ENCODE measurements around the gene ATP6V0B. TPM values are rescaled to one million over a fixed set of nuclear protein-coding genes. Genes with fewer than 3 reads are reported as not detected.

Gene ATP6V0B
- total and polyA plus RNA-seq, 2 of the 8 experiments (the other 6 are each of a cell fraction or from before 2014, with no cell fraction given): 105 to 308 TPM

- Histone ChIP-seq H2BK120ac (replicated peaks; ENCODE audit: low read depth, low read length) (no peak overlapping the region), H3K23me2 (ENCODE audit: low read depth, low read length) (peaks cover 4% of the 10 kb centered on the region; the same call in 1 of the 2 replicates), H2BK12ac (ENCODE audit: low read depth, low read length) (no peak overlapping the region), H3K9ac (replicated peaks in 1 of 4; ENCODE audit: extremely low read depth in 1 of 4, low read depth in 3 of 4, low read length in 3 of 4) (no peak overlapping the region), H3K79me1 (ENCODE audit: low read depth, low read length) (peaks cover 5% of the 10 kb centered on the region), H3K79me2 (ENCODE audit: control insufficient read depth in 1 of 2, insufficient read depth in 2 of 2, low read length in 2 of 2) (peaks cover 0 to 24% of the 10 kb centered on the region in 2 experiments; a peak in 2 of 4 replicates), H3K27ac (ENCODE audit: low read depth, low read length) (no peak overlapping the region), H3K4me2 (ENCODE audit: insufficient read depth in 1 of 2, low read depth in 2 of 2, low read length in 2 of 2) (no peak overlapping the region), H4K5ac (ENCODE audit: insufficient read length, low read depth, low read length) (no peak overlapping the region), H3K36me3 (ENCODE audit: control insufficient read depth in 2 of 4, insufficient read depth in 4 of 4, low read length in 3 of 4) (peaks cover 3 to 18% (median 11%) of the 10 kb centered on the region in 4 experiments; a peak in 7 of 8 replicates), H3K18ac (ENCODE audit: extremely low read depth, low read length) (no peak overlapping the region), H3K4me3 (ENCODE audit: extremely low read depth in 1 of 4, insufficient read depth in 2 of 4, low read depth in 3 of 4, low read length in 4 of 4) (no peak overlapping the region), H2AK5ac (ENCODE audit: low read depth, low read length) (no peak overlapping the region), H2BK20ac (ENCODE audit: low read length) (no peak overlapping the region), H3K56ac (replicated peaks; ENCODE audit: insufficient read length, low read depth, low read length) (no peak overlapping the region), H3K4ac (replicated peaks; ENCODE audit: insufficient read length, low read depth, low read length) (no peak overlapping the region), H3K14ac (ENCODE audit: insufficient read length) (no peak overlapping the region), H4K20me1 (replicated peaks in 1 of 2; ENCODE audit: control insufficient read depth in 1 of 2, insufficient read depth in 2 of 2, low read length in 2 of 2) (peaks cover 3 to 7% of the 10 kb centered on the region in 2 experiments), H2BK15ac (ENCODE audit: low read length) (no peak overlapping the region), H4K91ac (replicated peaks; ENCODE audit: insufficient read length, low read length) (no peak overlapping the region), H3K23ac (ENCODE audit: insufficient read length) (no peak overlapping the region), H3K4me1 (replicated peaks in 1 of 4; ENCODE audit: control insufficient read depth in 3 of 4, insufficient read depth in 4 of 4, low read length in 3 of 4) (peaks cover 4 to 14% (median 11%) of the 10 kb centered on the region in 4 experiments), H4K8ac (ENCODE audit: extremely low read depth, insufficient read depth, low read length) (no peak overlapping the region), H3K9me3 (ENCODE audit: insufficient read depth in 2 of 2, low read depth in 1 of 2, low read length in 1 of 2) (no peaks in the 10 kb centered on the region), H2BK5ac (ENCODE audit: low read depth, low read length) (no peak overlapping the region), H2AFZ (ENCODE audit: low read length) (no peak overlapping the region), H3K27me3 (replicated peaks in 1 of 4; ENCODE audit: control insufficient read depth in 3 of 4, extremely low read depth in 1 of 4, insufficient read depth in 3 of 4, low read length in 3 of 4) (no peaks in the 10 kb centered on the region)
- 92% methylated on average over 3 of the region's 3 CpGs; no CpG with 5 or more reads in 1 of the 2 experiments for WGBS, 2 experiments (ENCODE audit: extremely low coverage in 1 of 2, insufficient coverage in 1 of 2, insufficient read length in 1 of 2, insufficient replicate concordance in 2 of 2, low coverage in 1 of 2, low lambda C conversion rate in 2 of 2, missing lambda C conversion rate in 1 of 2)
- ChIA-PET CTCF (ENCODE audit: partially characterized antibody) (interaction anchor here (1.0 to 16.6 kb wide), 5 partner anchors 10 to 23 kb away, joined by 3 to 252 read pairs (median 29); no protein-coding TSS in a partner anchor), POLR2A (ENCODE audit: partially characterized antibody) (interaction anchor here (1.0 to 26.2 kb wide), 7 partner anchors 8 to 627 kb away, joined by 3 to 544 read pairs (median 4); no protein-coding TSS in a partner anchor)
- no peak for TF ChIP-seq CHD2 (IDR thresholded peaks at IDR 0.05; ENCODE audit: low read length)
- TF ChIP-seq RNF2 (IDR thresholded peaks at IDR 0.05; ENCODE audit: borderline replicate concordance, low read depth, low read length, missing control alignments, poor library complexity, severe bottlenecking): no peak
- no peak for TF ChIP-seq BCL11A (IDR thresholded peaks at IDR 0.05; ENCODE audit: low read depth in 2 of 2, low read length in 2 of 2)
- TF ChIP-seq BACH1 (IDR thresholded peaks at IDR 0.05; ENCODE audit: low read length): no peak
- no peak for TF ChIP-seq JUND (IDR thresholded peaks at IDR 0.05; ENCODE audit: low read length)
- no peak for TF ChIP-seq BRCA1 (IDR thresholded peaks at IDR 0.05; ENCODE audit: low read depth, low read length)
- FAIRE-seq: no peak
- DNase-seq (ENCODE audit: low read depth in 1 of 2, low spot score in 2 of 2): no peak
Observed at GRCh38 chr1:44025816-44026215, 51.1 kb downstream of the ATP6V0B start.
